ENCODE data around the gene IL36RN.

- no peak for TF ChIP-seq CTCF (IDR thresholded peaks at IDR 0.05)
- no peak for TF ChIP-seq POLR2AphosphoS5 (IDR thresholded peaks at IDR 0.05; ENCODE audit: insufficient read depth in 1 of 2, low read depth in 1 of 2)
Measured at GRCh38 chr2:113052396-113052917, 6.5 kb upstream of the IL36RN start, which contains the start of gene IL36B.
